ENCODE data around the gene MCHR1. TPM values are rescaled to one million over a fixed set of nuclear protein-coding genes. Genes with fewer than 3 reads are reported as not detected.
A peak's percentile ranks its signal among the peaks of the same experiment; 100 is the strongest.

The MCHR1 gene
- total RNA-seq, 4 donors from 2014 or later, result 0.27 to 0.40 TPM; not detected in 2

DNA sequence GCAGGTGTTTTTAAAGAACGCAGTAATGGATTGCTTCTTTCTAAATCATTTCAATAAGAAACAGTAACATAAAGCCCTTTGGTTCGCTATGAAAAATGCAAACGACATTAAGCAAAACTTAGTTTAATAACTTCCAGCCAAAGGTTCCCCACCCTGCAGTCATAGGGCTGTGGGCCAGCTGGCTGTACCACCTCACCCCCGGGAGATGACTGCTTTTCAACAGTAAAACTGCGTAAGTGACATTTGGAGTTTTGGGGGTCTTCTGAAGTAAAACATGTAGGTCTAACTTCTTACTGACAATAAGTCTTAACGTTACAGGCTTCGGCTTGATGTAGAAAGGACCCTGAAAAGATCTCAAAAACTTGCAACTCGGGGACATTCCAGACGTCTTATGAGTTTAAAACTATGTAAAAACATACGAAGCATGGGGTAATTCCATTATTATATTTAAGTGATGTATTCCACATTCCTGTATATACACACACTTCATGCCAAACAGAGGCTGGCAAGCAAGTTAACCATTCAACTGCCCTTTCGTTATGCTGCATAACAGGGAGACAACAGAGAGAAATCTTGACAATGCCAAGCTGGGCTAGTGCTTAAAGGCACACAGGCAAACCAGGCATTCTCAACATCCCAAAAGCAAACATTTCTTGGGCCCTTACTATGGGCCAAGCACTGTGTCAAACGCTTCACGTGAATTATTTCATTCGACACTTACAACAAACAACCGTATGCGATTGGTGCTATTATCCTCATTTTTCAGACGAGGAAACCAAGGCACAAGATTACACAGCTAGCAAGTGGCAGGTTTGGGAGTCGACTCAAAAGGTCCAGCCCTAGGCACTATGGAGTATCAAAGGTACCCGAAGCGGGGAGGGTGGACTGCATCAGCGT is 44.0 kb upstream of the MCHR1 start:
- peak overlapping the region; percentile 93 to 98 for H3K4me3 ChIP-seq
- H3K9me3 ChIP-seq, result no peaks in the 10 kb centered on the region
- no peak for ATAC-seq
- peaks cover 0 to 60% (median 0%) of the 10 kb centered on the region in 3 donors for H3K4me1 ChIP-seq
- no peaks in the 10 kb centered on the region for H3K27me3 ChIP-seq
- H3K27ac ChIP-seq, result peak overlapping the region; percentile 86 to 96 (median 95)
- TF ChIP-seq, protein P1, sequence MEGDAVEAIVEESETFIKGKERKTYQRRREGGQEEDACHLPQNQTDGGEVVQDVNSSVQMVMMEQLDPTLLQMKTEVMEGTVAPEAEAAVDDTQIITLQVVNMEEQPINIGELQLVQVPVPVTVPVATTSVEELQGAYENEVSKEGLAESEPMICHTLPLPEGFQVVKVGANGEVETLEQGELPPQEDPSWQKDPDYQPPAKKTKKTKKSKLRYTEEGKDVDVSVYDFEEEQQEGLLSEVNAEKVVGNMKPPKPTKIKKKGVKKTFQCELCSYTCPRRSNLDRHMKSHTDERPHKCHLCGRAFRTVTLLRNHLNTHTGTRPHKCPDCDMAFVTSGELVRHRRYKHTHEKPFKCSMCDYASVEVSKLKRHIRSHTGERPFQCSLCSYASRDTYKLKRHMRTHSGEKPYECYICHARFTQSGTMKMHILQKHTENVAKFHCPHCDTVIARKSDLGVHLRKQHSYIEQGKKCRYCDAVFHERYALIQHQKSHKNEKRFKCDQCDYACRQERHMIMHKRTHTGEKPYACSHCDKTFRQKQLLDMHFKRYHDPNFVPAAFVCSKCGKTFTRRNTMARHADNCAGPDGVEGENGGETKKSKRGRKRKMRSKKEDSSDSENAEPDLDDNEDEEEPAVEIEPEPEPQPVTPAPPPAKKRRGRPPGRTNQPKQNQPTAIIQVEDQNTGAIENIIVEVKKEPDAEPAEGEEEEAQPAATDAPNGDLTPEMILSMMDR (IDR thresholded peaks at IDR 0.05), result no peak
- TF ChIP-seq POLR2AphosphoS5 (IDR thresholded peaks at IDR 0.05) (no peak), EP300 (IDR thresholded peaks at IDR 0.05) (no peak), POLR2A (IDR thresholded peaks at IDR 0.05) (no peak)
- 8 to 9% methylated on average over 14 to 16 of the region's 21 CpGs for WGBS, 2 donors (ENCODE audit: low coverage in 1 of 2)
- H3K36me3 ChIP-seq, result no peaks in the 10 kb centered on the region

DNA sequence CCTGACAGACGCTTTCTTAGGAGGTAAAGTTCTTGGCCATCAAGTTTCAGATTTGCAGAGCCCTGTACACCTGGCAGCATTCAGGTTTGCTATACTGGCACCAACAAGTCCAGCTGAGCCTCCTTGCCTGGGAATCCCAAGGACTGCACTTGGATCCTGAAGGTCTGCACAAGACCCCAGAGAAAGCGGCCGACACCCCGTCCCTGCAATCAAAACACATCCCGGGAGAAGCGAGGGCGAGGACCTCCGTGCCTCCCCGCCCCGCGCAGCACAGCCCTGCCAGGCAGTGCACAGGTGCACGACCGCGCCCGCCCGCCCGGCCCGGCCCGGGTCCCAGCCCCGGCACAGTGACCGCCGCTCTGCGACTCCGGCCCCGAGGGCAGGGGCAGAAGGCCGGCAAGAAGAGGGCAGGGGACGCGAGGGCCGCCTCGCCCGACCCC is 43.3 kb upstream of the MCHR1 start:
- H3K9me3 ChIP-seq, result no peaks in the 10 kb centered on the region
- peak overlapping the region; percentile 93 to 98 for H3K4me3 ChIP-seq
- peak overlapping the region; percentile 86 to 96 (median 95) for H3K27ac ChIP-seq
- no peaks in the 10 kb centered on the region for H3K27me3 ChIP-seq
- no peaks in the 10 kb centered on the region for H3K36me3 ChIP-seq
- WGBS, 2 donors (ENCODE audit: low coverage in 1 of 2), result no CpG with 5 or more reads among the region's 31 CpGs
- no peak for TF ChIP-seq POLR2A (IDR thresholded peaks at IDR 0.05)
- TF ChIP-seq EP300 (IDR thresholded peaks at IDR 0.05), result no peak
- TF ChIP-seq, protein P1 (IDR thresholded peaks at IDR 0.05), result no peak
- TF ChIP-seq POLR2AphosphoS5 (IDR thresholded peaks at IDR 0.05), result no peak
- H3K4me1 ChIP-seq, result peaks cover 0 to 56% (median 0%) of the 10 kb centered on the region in 3 donors
- ATAC-seq, result no peak

DNA sequence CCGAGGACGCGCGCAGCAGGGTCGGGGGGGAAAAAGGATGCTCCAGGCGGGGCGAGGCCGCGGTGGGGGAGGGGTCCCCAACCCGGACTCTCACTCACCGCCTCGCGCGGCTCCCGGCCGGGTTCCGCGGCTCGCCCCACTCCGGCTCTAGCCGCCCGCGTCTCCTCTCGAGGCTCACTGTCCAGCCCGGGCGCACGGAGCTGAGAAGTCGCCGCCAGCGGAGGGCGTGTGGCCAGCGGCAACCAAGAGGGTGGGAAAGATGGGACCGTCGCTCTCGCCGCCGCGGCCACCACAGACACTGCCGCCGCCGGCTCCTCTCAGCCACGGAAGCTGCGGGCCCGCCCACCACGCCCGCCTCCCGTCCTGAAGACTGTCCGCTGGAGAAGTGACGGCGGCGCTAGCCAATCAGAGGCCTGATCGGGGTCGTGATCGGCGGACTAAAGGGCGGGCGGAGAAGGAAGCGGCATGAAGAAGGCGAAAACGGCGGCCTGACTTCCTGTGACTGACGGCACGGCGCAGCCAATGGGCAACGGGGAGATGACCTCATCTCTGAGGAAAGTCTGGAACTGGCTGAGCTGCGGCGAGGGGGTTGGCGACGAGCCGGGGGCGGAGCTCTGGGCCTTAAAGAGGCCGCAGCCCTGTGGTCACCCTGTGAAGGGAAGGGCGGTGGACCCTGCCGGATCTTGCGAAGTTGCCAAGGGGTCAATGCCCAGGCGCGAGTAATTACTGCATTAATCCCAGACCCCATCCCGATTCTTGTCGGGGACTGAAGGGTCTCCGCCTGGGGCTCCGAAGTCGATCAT is 42.7 kb upstream of the MCHR1 start, which contains the start of gene MRTFA:
TSS of gene MRTFA (minus strand) at position 340 of the 803 bp plus-strand sequence.
- Histone ChIP-seq H3K4me1 (peaks cover 0 to 51% (median 0%) of the 10 kb centered on the region in 3 donors), H3K9me3 (no peaks in the 10 kb centered on the region), H3K36me3 (no peaks in the 10 kb centered on the region), H3K4me3 (peak within 1 kb of the TSS; percentile 93 to 98), H3K27ac (peak within 1 kb of the TSS; percentile 86 to 96 (median 95)), H3K27me3 (no peaks in the 10 kb centered on the region)
- WGBS, 2 donors (ENCODE audit: low coverage in 1 of 2), result 0 to 1% methylated on average over 4 to 24 of the region's 82 CpGs
- TF ChIP-seq, protein P1 (IDR thresholded peaks at IDR 0.05), result peak in 2 of 4 experiments; percentile 6 to 12
- TF ChIP-seq EP300 (IDR thresholded peaks at IDR 0.05) (no peak), POLR2A (IDR thresholded peaks at IDR 0.05) (peak; percentile 94 to 96), POLR2AphosphoS5 (IDR thresholded peaks at IDR 0.05) (peak; percentile 94)
- peak; percentile 98 for ATAC-seq

DNA sequence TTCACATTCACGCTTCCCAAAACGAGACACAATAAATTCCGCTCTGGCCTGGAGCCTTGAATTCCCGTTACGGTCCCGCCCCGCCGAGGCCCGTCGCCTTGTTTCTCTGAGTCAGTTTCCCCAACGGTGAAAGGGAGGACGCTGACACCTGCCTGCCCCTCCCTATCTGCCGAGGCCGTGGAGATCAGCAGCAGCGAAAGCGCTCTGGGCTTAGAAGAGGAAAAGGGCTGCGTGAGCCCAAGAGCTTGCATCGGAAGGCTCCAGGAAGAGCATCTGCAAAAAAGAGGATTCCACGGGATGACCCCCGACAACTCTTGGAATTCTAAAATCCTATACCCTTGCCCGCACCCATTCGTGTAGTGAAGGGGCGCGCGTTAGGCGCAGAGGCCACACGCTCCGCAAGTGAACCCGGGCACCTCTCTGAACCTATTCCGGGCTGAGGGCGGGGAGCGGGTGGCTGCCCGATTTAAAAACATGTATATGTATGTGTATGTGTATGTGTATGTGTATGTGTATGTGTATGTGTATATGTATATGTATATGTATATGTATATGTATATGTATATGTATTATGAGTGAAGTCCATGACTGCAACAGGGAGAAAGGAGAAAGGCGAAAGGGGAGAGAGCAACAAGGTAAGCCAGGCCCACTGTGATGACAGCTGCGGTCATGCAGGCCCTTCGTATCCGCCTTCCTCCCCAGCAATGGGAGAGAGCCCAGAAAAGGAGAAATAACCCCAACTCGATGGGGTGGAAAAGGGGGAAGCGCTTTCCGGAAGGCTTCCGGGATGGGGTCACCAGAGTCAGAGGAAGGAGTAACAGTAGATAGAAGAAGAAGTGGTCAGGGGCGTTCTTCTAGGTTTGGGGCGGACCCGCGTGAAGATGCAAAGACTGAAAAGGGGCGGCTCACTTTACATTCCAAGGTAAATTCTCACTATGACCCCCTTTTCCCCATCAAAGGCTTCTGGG is 41.8 kb upstream of the MCHR1 start:
- H3K4me1 ChIP-seq, result peaks cover 0 to 42% (median 0%) of the 10 kb centered on the region in 3 donors
- H3K9me3 ChIP-seq, result no peaks in the 10 kb centered on the region
- H3K36me3 ChIP-seq, result no peaks in the 10 kb centered on the region
- H3K27me3 ChIP-seq, result no peaks in the 10 kb centered on the region
- 23 to 73% methylated on average over 6 to 36 of the region's 46 CpGs for WGBS, 2 donors (ENCODE audit: low coverage in 1 of 2)
- H3K4me3 ChIP-seq, result peak overlapping the region; percentile 47 to 98
- TF ChIP-seq EP300 (IDR thresholded peaks at IDR 0.05) (no peak), POLR2AphosphoS5 (IDR thresholded peaks at IDR 0.05) (peak; percentile 4), POLR2A (IDR thresholded peaks at IDR 0.05) (no peak)
- TF ChIP-seq, protein P1 (IDR thresholded peaks at IDR 0.05), result peak in 1 of 4 experiments; percentile 3
- ATAC-seq, result peak; percentile 29
- peak overlapping the region; percentile 32 to 96 (median 95) for H3K27ac ChIP-seq
